ENCODE measurements around the gene DND1.
"Not testable (repeated sequence)": the region's sequence is repeated elsewhere in the genome, so short reads cannot be mapped to it uniquely, and the experiment has no call there.

DND1 gene

DNA sequence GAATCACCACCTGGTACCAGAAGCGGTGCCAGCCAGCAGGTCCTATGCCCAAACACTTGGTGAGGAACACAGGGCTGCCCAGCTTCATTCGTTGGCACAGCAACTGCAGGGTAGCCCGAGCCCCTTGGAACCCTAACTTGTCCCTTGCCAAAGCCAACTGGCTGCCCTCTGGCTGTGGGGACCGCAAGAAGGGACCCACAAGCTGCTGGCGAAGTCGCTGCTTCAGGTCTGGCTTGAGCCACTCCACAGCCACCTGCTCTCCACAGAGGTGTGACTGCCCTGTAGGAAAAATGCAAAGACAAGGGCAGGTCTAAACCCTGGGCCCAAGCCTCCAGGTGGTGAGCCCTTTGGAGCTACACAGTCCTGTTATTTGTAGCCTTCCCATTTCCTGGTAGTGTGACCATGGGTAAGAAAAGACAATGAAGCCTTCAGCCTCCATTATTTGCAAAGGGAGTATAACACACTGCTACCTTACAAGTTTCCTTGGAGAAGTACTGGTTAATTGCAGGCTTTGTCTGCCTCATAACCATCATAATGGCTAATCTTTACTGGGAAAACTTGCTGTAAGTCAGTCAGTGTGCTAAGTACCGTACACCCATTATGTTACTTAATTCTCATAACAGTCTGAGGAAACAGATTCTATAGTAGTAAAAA lies 1.8 kb downstream of the DND1 start:
- no peak for DNase-seq

DNA sequence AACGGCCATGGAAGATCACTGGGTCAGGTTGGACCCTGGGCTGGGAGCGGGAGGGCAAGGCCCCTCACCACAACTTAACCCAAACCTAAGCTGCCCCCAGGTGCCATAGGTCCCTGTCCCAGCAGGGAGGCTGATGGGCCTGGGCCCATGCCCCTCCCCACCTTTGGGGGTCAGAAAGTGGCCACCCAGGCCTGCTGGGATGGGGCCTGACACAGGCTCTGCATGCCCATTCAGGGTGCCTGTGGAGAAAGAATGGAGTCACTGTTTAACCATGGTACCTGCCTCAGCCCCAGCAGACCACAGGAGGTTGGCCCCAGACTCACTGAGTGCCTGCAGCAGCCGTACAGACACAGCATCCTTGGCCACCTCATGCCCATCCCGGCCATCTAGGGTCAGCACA lies 2.3 kb downstream of the DND1 start:
- not testable (repeated sequence) for DNase-seq

DNA sequence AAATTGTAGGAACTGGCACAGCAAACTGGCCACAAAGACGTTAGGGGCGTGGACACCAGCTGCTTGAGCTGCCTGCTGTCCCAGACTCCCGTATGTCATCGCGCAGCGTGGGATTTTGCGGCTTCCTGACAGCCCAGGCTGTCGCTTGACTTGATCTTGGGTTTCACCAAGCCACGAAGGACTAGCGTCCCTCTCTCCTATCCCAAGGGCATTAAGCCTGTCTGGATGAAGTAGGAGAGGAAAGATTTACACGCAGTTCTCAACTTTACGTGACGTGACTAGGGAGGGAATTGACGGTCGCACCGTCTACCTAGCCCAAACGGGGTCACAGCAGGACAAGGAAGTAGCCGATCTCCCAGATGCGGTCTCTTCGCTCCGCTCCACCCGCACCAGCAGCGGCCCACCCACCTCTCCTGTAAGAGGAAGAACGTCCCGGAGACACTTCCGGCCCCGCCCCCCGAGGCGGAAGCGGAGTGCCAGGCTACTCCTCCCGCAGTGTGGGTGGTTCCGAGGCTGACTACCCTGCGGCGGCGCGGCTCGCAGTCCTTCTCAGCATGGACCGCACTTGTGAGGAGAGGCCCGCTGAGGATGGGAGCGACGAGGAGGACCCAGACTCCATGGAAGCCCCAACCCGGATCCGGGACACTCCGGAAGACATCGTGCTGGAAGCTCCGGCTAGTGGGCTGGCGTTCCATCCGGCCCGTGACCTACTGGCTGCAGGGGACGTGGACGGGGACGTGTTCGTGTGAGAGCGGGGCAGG lies 8.8 kb downstream of the DND1 start, which contains the start of gene WDR55:
TSS of gene WDR55 (plus strand) at position 546 of the 761 bp plus-strand sequence. CDS start at position 555, 9 bp downstream.
- peak; percentile 94 to 95 for DNase-seq

DNA sequence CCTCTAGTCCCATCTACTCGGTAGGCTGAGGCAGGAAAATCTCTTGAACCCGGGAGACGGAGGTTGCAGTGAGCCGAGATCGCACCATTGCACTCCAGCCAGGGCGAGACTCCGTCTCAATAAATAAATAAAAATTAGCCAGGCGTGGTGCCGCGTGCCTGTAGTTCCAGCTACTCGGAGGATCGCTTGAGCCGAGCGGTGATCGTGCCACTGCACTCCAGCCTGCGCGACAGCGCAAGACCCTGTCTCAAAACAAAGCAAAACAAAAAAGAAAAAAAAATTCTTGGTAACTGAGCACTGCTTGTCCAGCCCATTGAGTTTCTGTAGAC lies 9.4 kb downstream of the DND1 start:
- no peak for DNase-seq

DNA sequence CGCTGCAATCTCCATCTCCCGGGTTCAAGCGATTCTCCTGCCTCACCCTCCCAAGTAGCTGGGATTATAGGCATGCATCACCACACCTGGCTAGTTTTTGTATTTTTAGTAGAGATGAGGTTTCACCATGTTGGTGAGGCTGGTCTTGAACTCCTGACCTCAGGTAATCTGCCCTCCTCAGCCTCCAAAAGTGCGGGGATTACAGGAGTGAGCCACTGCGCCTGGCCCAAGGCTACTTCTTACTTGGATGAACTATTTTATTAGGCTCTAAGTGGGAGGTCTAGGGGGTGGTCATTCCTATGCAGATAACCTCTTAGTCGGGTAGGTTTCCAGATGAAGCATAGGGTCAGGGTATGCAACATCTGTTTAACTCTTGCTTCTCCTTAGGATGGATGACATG lies 13.0 kb downstream of the DND1 start:
- not testable (repeated sequence) for DNase-seq

DNA sequence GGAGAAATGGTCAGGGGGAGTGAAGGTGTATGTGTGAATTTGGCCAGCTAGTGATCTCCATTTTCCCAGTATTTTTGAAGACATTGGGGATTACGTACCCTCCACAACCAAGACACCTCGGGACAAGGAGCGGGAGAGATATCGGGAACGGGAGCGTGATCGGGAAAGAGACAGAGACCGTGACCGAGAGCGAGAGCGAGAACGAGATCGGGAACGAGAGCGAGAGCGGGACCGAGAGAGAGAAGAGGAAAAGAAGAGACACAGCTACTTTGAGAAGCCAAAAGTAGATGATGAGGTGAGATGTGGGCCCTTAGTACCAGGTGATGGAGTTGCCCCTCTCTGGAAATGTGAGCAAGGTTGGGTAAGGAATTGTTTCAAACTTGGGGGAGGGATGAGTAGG lies 14.5 kb downstream of the DND1 start:
- no peak for DNase-seq

DNA sequence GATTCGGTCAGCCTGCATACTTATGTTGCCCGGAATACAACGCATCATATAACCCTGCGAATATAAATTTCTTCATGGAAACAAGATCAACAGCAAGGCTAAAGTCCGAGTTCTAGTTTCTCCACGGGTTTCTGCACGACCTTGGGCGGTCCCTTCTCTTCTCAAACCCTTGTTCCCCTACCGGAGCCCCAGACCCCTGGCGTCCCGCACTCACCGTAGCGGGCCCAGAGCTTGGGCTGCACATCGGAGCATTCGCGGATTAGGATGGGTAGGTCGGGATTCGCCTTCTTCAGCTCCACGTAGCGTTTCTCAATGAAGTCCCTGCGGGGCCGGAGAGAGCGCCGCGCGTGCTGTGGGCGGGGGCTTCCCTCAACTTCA lies 26.3 kb downstream of the DND1 start:
- DNase-seq: no peak

DNA sequence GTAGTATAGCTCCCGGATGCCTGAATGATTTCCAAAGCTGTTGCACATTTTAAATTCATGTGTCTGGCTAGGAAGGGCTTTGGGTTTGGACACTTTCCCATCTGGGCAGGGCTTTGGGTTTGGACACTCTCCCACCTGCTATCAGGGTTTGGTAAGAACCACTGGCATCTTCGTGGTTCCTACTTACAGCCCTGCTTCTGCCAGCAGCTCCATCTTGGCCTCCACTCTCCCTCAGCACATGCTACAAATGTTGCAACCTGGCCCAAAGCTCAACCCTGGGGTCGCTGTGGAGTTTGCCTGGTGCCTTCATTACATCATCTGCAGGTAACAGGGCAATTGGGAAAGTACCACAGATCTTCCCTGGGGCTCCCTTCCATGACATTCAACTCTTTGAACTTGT lies 30.7 kb downstream of the DND1 start:
- no peak for DNase-seq

DNA sequence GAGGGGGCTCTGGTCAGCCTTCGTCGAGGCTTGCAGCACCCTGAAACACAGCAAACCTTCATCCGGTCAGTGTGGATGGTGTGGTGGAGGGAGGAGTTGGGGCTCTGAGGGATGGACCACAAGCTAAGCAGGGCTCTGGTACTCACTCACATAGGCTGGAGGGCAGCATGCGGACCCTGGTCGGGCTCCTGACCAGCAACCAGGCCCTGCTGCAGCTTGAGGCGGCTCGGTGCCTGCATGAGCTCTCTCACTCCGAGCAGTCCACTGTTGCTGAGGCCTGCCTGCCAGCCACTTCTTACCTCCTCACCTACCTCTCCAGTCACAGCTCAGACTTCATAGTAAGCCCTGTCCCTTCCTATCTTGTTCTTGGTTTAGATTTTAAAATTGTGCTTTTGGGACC lies 31.7 kb downstream of the DND1 start:
- no peak for DNase-seq

DNA sequence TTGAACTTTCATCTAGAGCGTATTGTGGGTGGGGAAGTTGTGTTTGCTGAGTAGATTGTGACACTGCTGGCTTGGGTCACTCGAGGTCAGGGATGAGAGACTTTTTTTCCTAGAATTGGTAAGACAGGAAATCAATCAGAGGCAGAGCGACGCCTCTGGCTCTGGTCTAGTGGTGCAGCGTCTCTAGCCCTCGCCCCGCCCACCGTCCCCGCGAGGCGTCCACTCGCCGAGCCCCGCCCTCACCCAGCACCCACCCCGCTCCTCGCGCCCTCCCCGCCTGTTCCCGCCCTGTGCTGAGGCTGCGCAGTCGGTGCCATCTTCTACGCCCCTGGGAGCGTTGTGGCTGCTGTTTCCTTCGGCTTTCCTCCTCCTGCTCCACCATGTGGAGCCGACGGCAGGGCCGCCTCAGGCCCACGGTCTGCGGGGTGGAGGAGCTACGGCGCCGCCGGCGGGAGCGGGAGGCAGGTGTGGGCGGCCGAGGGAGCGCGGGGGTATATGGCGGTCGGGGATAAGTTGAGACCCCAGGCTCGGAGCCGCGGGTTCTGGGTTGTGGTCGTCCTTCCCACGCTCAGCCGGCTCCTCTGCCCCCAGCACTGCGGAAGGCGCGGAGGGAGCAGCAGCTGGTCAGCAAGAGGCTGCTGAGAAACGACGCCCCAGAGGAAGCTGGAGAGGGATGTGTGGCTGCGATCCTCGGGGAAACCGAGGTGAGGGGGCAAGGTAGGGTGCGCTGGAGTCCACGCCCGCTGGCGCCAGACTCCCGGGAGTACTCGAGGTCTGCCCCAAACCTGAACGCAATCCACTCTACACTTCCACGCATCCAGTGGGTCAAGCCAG lies 34.0 kb downstream of the DND1 start, which contains the start of gene TMCO6:
TSS of gene TMCO6 (plus strand) at position 304 of the 834 bp plus-strand sequence. CDS start at position 381, 77 bp downstream.
- peak; percentile 96 to 97 for DNase-seq

DNA sequence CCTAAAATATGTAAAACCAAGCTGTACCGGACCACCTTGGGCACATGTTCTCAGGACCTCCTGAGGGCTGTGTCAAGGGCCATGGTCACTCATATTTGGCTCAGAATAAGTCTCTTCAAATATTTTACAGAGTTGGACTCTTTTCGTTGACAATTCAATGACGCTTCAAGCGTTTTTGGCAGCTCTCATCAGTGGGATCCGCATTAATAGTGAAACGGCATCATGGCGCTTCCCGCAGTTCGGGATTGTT lies 34.6 kb downstream of the DND1 start:
- DNase-seq: not testable (repeated sequence)

DNA sequence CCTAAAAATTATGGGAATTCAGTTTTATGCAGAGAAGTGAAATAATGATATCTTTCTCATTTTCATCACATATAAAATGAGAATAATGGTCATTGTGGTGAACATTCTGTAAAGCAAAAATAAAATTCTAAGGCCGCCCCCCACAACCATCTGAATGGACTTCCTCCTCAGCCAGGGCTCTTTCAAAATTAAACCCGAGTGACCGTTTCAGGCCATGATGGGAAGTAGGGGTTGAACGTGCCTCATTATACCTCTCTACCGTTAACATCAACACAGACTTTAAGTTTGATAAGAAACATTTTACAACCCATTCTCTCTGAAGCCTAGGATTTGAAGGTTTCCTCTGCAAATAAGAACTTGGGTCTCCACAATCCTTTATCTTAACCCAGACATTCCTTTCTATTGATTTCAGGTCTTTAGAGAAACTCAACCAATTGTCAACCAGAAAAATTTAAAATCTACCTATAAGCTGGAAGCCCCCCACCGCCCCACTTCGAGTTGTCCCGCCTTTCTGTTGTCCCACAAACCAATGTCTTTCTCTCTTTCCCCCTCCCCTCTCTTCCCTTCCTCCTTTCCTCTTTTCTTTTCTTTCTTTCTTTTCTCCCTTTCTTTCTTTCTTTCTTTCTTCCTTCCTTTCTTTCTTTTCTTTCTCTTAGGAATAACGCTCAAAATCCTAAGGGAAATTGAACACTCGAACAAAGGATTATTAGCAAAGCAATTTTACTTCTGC lies 35.8 kb downstream of the DND1 start:
- no peak for DNase-seq

DNA sequence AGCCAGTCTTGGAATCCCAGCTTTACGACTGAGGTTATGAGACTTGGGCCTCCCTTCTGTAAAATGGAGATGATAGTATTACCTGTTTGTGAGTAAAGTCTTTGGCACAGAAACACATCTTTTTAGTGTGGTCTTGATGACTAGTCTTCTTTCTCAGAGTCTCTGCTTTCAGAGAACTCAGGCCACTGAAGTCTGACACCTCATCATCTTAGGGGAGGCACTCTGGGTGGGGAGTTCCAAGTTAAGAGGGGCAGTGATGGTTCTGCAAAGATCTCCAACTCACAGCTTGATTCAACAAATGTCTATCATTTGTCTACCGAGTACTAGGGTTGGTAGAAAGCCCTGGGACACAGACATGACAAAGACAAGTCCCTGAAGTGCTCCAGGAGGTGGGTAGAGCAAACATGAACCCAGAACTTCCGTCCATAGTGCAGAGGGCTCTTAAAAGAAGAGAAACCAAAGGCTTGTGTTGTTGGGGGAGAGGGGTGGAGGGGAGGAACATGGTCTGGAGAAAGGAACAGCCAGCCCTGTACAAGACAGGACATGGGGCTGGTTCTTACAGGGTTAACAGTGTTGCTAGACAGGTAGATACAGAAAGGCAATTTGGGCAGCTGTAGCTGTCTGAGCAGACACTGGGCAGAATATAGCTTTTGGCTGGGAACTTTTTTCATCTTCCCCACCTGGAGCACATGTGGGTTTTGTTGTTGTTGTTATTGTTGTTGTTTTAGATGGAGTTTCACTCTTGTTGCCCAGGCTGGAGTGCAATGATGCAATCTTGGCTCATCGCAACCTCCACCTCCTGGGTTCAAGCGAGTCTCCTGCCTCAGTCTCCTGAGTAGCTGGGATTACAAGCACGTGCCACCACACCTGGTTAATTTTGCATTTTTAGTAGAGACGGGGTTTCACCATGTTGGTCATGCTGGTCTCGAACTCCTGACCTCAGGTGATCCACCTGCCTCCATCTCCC lies 37.8 kb downstream of the DND1 start:
- DNase-seq: no peak

DNA sequence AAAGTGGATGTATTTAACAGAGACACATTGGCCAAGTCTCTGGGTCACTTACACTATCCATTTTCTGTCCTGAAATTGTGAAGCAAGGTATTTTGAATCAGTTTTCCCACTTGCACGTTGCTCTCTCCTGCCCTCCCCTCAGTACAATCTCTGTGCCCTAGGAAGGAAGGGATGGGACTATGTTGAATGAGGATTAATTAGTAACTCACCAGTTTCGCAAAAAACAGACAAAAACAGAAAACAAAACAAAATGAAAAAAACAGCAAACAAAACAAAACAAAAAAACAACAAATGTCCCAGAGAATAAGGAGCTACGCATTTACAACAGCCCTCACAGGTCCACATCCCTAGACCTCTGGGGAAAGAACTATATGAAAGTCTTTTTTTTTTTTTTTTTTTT lies 39.3 kb downstream of the DND1 start:
- DNase-seq: no peak

DNA sequence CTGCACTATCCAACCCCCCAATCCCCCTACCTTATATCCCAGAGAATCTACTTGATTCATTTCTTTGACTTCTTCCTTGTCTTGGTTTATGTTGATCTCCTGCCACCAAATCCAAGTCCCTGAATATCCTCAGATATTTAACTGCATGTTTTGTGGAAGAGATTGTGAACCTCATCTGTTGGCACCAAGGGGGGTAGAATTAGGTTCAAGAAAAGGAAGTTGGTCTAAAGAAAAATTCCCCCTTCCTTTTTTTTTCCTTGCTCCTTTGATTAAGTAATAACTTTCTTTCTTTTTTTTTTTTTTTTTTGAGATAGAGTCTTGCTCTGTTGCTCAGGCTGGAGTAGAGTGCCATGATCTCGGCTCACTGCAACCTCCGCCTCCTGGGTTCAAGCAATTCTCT lies 39.9 kb downstream of the DND1 start:
- no peak for DNase-seq

DNA sequence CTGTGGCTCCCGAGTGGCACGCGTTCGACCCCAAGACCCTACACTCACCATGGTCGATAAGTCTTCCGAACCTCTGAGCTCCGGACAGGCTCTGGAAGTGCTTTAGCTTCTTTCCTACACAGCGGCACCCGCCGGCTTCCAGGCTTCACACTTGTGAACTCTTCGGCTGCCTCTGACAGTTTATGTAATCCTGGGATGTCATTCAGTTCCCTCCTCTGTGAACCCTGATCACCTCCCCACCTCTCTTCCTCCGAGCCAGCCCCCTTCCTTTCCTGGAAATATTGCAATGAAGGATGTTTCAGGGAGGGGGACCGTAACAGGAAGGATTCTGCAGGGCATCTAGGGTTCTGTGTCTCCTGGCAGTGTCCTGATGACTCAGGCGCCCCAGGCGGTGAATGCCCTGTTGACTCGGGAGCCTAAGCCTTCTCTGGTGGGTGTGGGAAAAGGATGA lies 40.3 kb downstream of the DND1 start, which contains the start of gene CD14:
TSS of gene CD14 (minus strand) at position 155 of the 451 bp plus-strand sequence. CDS start at position 51, 104 bp downstream.
- DNase-seq: peak; percentile 11 to 62

DNA sequence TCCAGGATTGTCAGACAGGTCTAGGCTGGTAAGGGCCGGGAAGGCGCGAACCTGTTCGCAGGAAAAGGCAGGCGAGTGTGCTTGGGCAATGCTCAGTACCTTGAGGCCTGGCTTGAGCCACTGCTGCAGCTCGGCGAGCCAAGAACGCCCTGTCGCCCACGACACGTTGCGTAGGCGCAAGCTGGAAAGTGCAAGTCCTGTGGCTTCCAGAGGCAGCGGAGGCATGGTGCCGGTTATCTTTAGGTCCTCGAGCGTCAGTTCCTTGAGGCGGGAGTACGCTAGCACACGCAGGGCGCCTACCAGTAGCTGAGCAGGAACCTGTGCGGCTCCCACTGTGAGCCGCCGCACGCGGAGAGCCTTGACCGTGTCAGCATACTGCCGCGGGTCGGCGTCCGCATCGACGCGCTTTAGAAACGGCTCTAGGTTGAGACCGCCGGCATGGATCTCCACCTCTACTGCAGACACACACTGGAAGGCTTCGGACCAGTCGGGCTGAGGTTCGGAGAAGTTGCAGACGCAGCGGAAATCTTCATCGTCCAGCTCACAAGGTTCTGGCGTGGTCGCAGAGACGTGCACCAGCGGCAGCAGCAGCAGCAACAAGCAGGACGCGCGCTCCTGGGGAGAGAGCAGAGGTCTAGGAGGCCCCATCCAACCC lies 40.9 kb downstream of the DND1 start:
- peak; percentile 49 to 52 for DNase-seq

DNA sequence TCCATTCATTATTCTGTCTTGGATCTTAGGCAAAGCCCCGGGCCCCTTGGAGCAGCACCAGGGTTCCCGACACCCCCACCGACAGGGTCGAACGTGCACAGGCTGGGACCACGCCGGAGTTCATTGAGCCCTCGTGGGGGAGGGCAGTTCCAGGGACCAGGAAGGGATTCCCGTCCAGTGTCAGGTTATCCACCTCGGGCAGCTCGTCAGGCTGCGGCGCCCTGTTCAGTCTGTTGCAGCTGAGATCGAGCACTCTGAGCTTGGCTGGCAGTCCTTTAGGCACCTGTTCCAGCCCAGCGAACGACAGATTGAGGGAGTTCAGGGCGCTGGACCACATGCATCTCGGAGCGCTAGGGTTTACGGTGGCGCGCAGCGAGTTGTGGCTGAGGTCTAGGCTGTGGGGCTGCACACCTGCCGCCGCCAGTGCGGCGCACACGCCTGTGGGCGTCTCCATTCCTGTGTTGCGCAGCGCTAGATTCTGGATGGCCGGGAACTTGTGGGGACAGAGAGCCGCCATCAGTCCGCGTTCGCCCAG lies 41.5 kb downstream of the DND1 start:
- peak; percentile 25 for DNase-seq

DNA sequence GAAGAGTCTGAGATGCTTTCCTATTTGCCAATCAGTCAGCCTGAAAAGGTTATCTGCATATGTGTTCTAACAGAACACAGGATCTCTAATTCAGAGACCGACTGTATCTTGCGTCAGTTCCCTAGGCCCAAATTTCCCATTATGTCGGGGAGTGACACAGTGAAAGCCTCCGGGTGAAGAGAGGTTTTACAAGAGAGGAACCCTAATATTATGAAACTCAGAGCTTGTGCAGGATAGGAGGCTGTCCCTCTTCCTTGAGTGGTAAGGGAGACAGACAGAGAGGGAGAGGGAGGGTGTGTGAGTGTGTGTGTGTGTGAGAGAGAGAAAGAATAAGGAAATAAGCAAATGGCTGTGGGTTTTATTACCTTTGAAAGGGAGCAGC lies 42.3 kb downstream of the DND1 start:
- peak in 1 of 2 donors; percentile 47 for DNase-seq

DNA sequence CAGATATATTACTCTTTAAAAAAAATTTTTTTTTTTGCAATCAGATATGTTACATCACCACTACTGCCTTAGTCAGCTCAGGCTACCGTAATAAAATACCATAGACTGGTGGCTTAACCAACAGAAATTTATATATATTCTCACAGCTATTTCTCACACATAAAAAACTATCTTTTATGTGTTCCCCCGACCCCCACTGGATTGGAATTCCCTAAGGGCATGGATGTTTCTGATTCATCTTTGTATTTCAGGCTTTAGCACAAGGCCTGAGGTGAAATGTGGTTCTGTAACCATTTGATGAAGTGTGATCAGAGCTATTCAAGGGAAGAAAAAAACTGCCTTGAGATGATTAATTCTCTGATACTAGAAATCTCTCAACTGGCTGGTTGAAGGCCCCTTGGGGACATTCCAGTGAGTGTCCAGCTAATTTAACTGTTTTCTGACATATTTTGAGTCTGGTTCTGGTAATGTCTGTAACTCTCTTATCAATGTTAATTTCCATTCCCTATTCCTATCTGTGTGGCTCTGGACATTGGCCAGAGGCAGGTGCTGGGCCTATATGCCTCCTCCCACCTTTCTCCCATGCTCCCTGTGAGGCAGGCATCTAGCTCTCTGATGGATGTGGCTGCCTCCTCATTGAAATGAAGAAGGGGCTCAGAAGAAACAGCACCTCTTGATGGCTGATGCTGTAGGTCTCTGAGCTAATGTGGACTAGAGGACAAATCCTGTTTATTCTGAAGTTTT lies 42.9 kb downstream of the DND1 start:
- DNase-seq: no peak

All from CD4-positive, alpha-beta T cell treated with Interleukin-1 beta for 1 hour (primary cell).